ENCODE results near the gene NBAS. TPM values are rescaled to one million over a fixed set of nuclear protein-coding genes. Genes with fewer than 3 reads are reported as not detected.

The NBAS gene
- polyA plus RNA-seq, 1 donor from 2014 or later, result 31.9 TPM

GRCh38 chr2:15331787-15332186 is 229.3 kb downstream of the NBAS start:
- H3K27me3 ChIP-seq (ENCODE audit: insufficient read depth, low read depth, low read length), result no peaks in the 10 kb centered on the region
- H3K36me3 ChIP-seq (ENCODE audit: insufficient read depth, low read length), result no peaks in the 10 kb centered on the region
- H4K20me1 ChIP-seq (ENCODE audit: insufficient read depth), result no peaks in the 10 kb centered on the region
- no peak for TF ChIP-seq SMC3 (conservative IDR thresholded peaks at IDR 0.05; ENCODE audit: poor library complexity)
- no peak for TF ChIP-seq POLR2AphosphoS5 (IDR thresholded peaks at IDR 0.05)
- no peak for TF ChIP-seq CTCF (IDR thresholded peaks at IDR 0.05; ENCODE audit: poor library complexity, severe bottlenecking)
- no peak for TF ChIP-seq REST (IDR thresholded peaks at IDR 0.05; ENCODE audit: borderline replicate concordance)
- no peak for TF ChIP-seq TAF1 (IDR thresholded peaks at IDR 0.05; ENCODE audit: low read depth)
- no peak for TF ChIP-seq RAD21 (conservative IDR thresholded peaks at IDR 0.05)
- no peak for TF ChIP-seq EP300 (conservative IDR thresholded peaks at IDR 0.05; ENCODE audit: poor library complexity, severe bottlenecking)
- no peak for TF ChIP-seq EZH2 (IDR thresholded peaks at IDR 0.05; ENCODE audit: borderline replicate concordance, insufficient read depth, low read length, poor library complexity, severe bottlenecking)
- no peak for TF ChIP-seq MXI1 (conservative IDR thresholded peaks at IDR 0.05; ENCODE audit: poor library complexity, severe bottlenecking)
- no peak overlapping the region for H3K27ac ChIP-seq (ENCODE audit: low read length)
- no peak overlapping the region for H3K9ac ChIP-seq (ENCODE audit: low read length)
- no peak overlapping the region for H3K4me3 ChIP-seq (ENCODE audit: low read length)
- H3K9me3 ChIP-seq (ENCODE audit: low read length), result no peaks in the 10 kb centered on the region
- H3K79me2 ChIP-seq (replicated peaks; ENCODE audit: insufficient read depth, low read length), result no peaks in the 10 kb centered on the region
- no peak overlapping the region for H3K4me2 ChIP-seq (ENCODE audit: low read length)
- no peaks in the 10 kb centered on the region for H3F3A ChIP-seq (ENCODE audit: insufficient read depth, low read length, poor library complexity, severe bottlenecking)
- H3K9me2 ChIP-seq (ENCODE audit: insufficient read depth, low read length), result no peaks in the 10 kb centered on the region
- no peak overlapping the region for H2AFZ ChIP-seq (ENCODE audit: low read depth, low read length)

- Histone ChIP-seq H3K36me3 (ENCODE audit: insufficient read depth, low read length) (no peaks in the 10 kb centered on the region), H3K9ac (ENCODE audit: low read length) (no peak overlapping the region), H3K4me2 (ENCODE audit: low read length) (no peak overlapping the region), H3K9me3 (ENCODE audit: low read length) (no peaks in the 10 kb centered on the region), H3K27ac (ENCODE audit: low read length) (no peak overlapping the region), H4K20me1 (ENCODE audit: insufficient read depth) (no peaks in the 10 kb centered on the region), H3K27me3 (ENCODE audit: insufficient read depth, low read depth, low read length) (no peaks in the 10 kb centered on the region), H3K9me2 (ENCODE audit: insufficient read depth, low read length) (no peaks in the 10 kb centered on the region), H3K4me3 (ENCODE audit: low read length) (no peak overlapping the region), H2AFZ (ENCODE audit: low read depth, low read length) (no peak overlapping the region), H3K79me2 (replicated peaks; ENCODE audit: insufficient read depth, low read length) (no peaks in the 10 kb centered on the region), H3F3A (ENCODE audit: insufficient read depth, low read length, poor library complexity, severe bottlenecking) (no peaks in the 10 kb centered on the region)
- no peak for TF ChIP-seq MXI1 (conservative IDR thresholded peaks at IDR 0.05; ENCODE audit: poor library complexity, severe bottlenecking)
- TF ChIP-seq EP300 (conservative IDR thresholded peaks at IDR 0.05; ENCODE audit: poor library complexity, severe bottlenecking), result no peak
- no peak for TF ChIP-seq RAD21 (conservative IDR thresholded peaks at IDR 0.05)
- TF ChIP-seq TAF1 (IDR thresholded peaks at IDR 0.05; ENCODE audit: low read depth), result no peak
- no peak for TF ChIP-seq REST (IDR thresholded peaks at IDR 0.05; ENCODE audit: borderline replicate concordance)
- no peak for TF ChIP-seq SMC3 (conservative IDR thresholded peaks at IDR 0.05; ENCODE audit: poor library complexity)
- TF ChIP-seq CTCF (IDR thresholded peaks at IDR 0.05; ENCODE audit: poor library complexity, severe bottlenecking), result no peak
- TF ChIP-seq POLR2AphosphoS5 (IDR thresholded peaks at IDR 0.05), result no peak
- no peak for TF ChIP-seq EZH2 (IDR thresholded peaks at IDR 0.05; ENCODE audit: borderline replicate concordance, insufficient read depth, low read length, poor library complexity, severe bottlenecking)
These were observed 235.8 kb downstream of the NBAS start for GRCh38 chr2:15325296-15325695.

Measured in neural cell (in vitro differentiated cells).